Hepatocyte (in vitro differentiated cells): ENCODE measurements around the gene SYT15. TPM values are rescaled to one million over a fixed set of nuclear protein-coding genes. Genes with fewer than 3 reads are reported as not detected.
"Not testable (repeated sequence)": the region's sequence is repeated elsewhere in the genome, so short reads cannot be mapped to it uniquely, and the experiment has no call there.

Experiments
- DNase-seq: peaks from one replicate; pipeline ENCODE4 v3.0.0-alpha.2; 2016; ENCODE audit warnings: low spot score
- H2AFZ ChIP-seq: fragments of 200-600 bp; sonication (generic); 2 replicates; pipeline ENCODE4 v1.6.0; 2016; ENCODE audit warnings: antibody characterized with exemption, mild to moderate bottlenecking
- H3K27ac ChIP-seq: fragments of 200-600 bp; sonication (generic); 2 replicates; pipeline ENCODE4 v1.5.1; 2016; ENCODE audit warnings: mild to moderate bottlenecking
- H3K27me3 ChIP-seq: fragments of 200-600 bp; sonication (generic); 2 replicates; pipeline ENCODE4 v1.6.1; 2016
- H3K36me3 ChIP-seq: fragments of 200-600 bp; sonication (generic); replicated peaks from 2 replicates; pipeline ENCODE4 v1.5.1; 2016; ENCODE audit warnings: low read depth; ENCODE audit not compliant: insufficient read depth
- H3K4me1 ChIP-seq: fragments of 200-600 bp; sonication (generic); 2 replicates; pipeline ENCODE4 v1.5.1; 2016; ENCODE audit warnings: mild to moderate bottlenecking, moderate library complexity; ENCODE audit not compliant: insufficient read depth
- H3K4me2 ChIP-seq: fragments of 200-600 bp; sonication (generic); 2 replicates; pipeline ENCODE4 v1.6.0; 2016
- H3K4me3 ChIP-seq: fragments of 200-600 bp; sonication (generic); 2 replicates; pipeline ENCODE4 v1.5.1; 2016; ENCODE audit warnings: mild to moderate bottlenecking
- H3K79me2 ChIP-seq: fragments of 200-600 bp; sonication (generic); 2 replicates; pipeline ENCODE4 v1.6.0; 2017; ENCODE audit warnings: mild to moderate bottlenecking
- H3K9me2 ChIP-seq: fragments of 200-600 bp; sonication (generic); replicated peaks from 2 replicates; pipeline ENCODE4 v1.6.0; 2017; ENCODE audit warnings: mild to moderate bottlenecking; ENCODE audit not compliant: insufficient read depth
- H3K9me3 ChIP-seq: fragments of 200-600 bp; sonication (generic); 2 replicates; pipeline ENCODE4 v1.5.1; 2016; ENCODE audit warnings: low read depth, mild to moderate bottlenecking
- H4K20me1 ChIP-seq: fragments of 200-600 bp; sonication (generic); 2 replicates; pipeline ENCODE4 v1.6.0; 2016; ENCODE audit warnings: mild to moderate bottlenecking; ENCODE audit not compliant: insufficient read depth, poor library complexity, severe bottlenecking
- CTCF ChIP-seq: fragments of 200-600 bp; sonication (generic); IDR thresholded peaks from 2 replicates; pipeline ENCODE4 v1.5.1; 2016; ENCODE audit warnings: antibody characterized with exemption, mild to moderate bottlenecking; ENCODE audit not compliant: poor library complexity
- EZH2 ChIP-seq: fragments of 200-600 bp; sonication (generic); IDR thresholded peaks from 2 replicates; pipeline ENCODE4 v1.6.1; 2016; ENCODE audit warnings: antibody characterized with exemption, mild to moderate bottlenecking, borderline replicate concordance
- EZH2phosphoT487 ChIP-seq: fragments of 200-600 bp; sonication (generic); IDR thresholded peaks from one replicate; pipeline ENCODE4 v1.6.1; 2018; ENCODE audit warnings: antibody characterized with exemption, mild to moderate bottlenecking, low read depth, moderate library complexity; ENCODE audit not compliant: unreplicated experiment, severe bottlenecking
- WGBS: methylation state at CpG from one replicate; pipeline ENCODE4 v1.1.6; 2016; ENCODE audit warnings: low lambda C conversion rate; ENCODE audit errors: missing lambda C conversion rate; 5-methylcytosine and 5-hydroxymethylcytosine counted together
- polyA plus RNA-seq: library from polyadenylated mRNA; unstranded; fragments of >200 nt; fragmentation: Nextera tagmentation; extraction: Ambion mirVana; gene quantifications from 2 replicates; pipeline ENCODE4 v1.2.1, GENCODE V29; 2016
- total RNA-seq: library from RNA; depleted of rRNA; stranded (reverse); fragments of >200 nt; gene quantifications from 2 replicates; pipeline ENCODE4 v1.2.3, GENCODE V29; 2014

The SYT15 gene
- total RNA-seq, result 0.24 and 2.9 TPM in 2 replicates
- 1.1 and 1.2 TPM in 2 replicates for polyA plus RNA-seq

- H3K4me3 ChIP-seq, H3K4me1 ChIP-seq, H3K27me3 ChIP-seq, H3K36me3 ChIP-seq, DNase-seq, H3K9me3 ChIP-seq, H4K20me1 ChIP-seq, H3K9me2 ChIP-seq, H2AFZ ChIP-seq, H3K27ac ChIP-seq, H3K79me2 ChIP-seq: not testable (repeated sequence)
- WGBS, result 0% methylated on average over 17 of the region's 68 CpGs
- H3K4me2 ChIP-seq, result peak within 1 kb of the TSS; percentile 69
These were observed at the start of gene SYT15 for GRCh38 chr10:46578474-46579178. SYT15 (plus strand) TSS chr10:46579128; CDS start chr10:46579169, 41 bp downstream.

- DNase-seq, H3K9me2 ChIP-seq: not testable (repeated sequence)
These were observed 49.2 kb upstream of the SYT15 start for GRCh38 chr10:46529742-46530141.

GRCh38 chr10:46530249-46531186, 48.4 kb upstream of the SYT15 start:
- Histone ChIP-seq H3K9me3 (no peaks in the 10 kb centered on the region), H3K4me2 (no peak overlapping the region), H3K27me3 (no peaks in the 10 kb centered on the region), H3K4me3 (no peak overlapping the region), H4K20me1 (no peaks in the 10 kb centered on the region), H3K36me3 (no peaks in the 10 kb centered on the region), H3K27ac (peak overlapping the region; percentile 45), H3K79me2 (no peaks in the 10 kb centered on the region), H3K4me1 (no peaks in the 10 kb centered on the region), H3K9me2 (no peaks in the 10 kb centered on the region), H2AFZ (no peak overlapping the region)
- TF ChIP-seq EZH2, result no peak
- no peak for TF ChIP-seq CTCF
- TF ChIP-seq EZH2phosphoT487, result no peak
- peak; percentile 85 for DNase-seq
- 83% methylated on average over 18 of the region's 18 CpGs for WGBS

More at GRCh38 chr10:46529742-46530141, 49.2 kb upstream of the SYT15 start:
- H3K27ac ChIP-seq, result peak overlapping the region; percentile 33
- H3K79me2 ChIP-seq, H3K9me3 ChIP-seq, H3K36me3 ChIP-seq, H3K27me3 ChIP-seq, H4K20me1 ChIP-seq, H3K4me3 ChIP-seq, H3K4me2 ChIP-seq, H3K4me1 ChIP-seq, H2AFZ ChIP-seq: not testable (repeated sequence)
- WGBS, result 82% methylated on average over 7 of the region's 7 CpGs

- not testable (repeated sequence) for H3K4me3 ChIP-seq, H2AFZ ChIP-seq, H3K4me2 ChIP-seq, H3K36me3 ChIP-seq, H3K79me2 ChIP-seq, H3K9me3 ChIP-seq, H3K9me2 ChIP-seq, H3K4me1 ChIP-seq, H3K27ac ChIP-seq, H3K27me3 ChIP-seq, H4K20me1 ChIP-seq, DNase-seq
- WGBS, result 80% methylated on average over 1 of the region's 1 CpG
These were observed 46.7 kb upstream of the SYT15 start for GRCh38 chr10:46532256-46532655.
